Large intestine (tissue), 3 donors: ENCODE measurements around the gene ANKDD1B. TPM values are rescaled to one million over a fixed set of nuclear protein-coding genes. Genes with fewer than 3 reads are reported as not detected.
"Not testable (repeated sequence)": the region's sequence is repeated elsewhere in the genome, so short reads cannot be mapped to it uniquely, and the experiment has no call there.

Source experiments
- DNase-seq, 2 donors: peaks; one replicate each; pipeline versions ENCODE4 v3.0.0 to v3.0.0-alpha.2; 2013
- H3K27ac ChIP-seq: one replicate; pipeline ENCODE4 v1.5.1; 2013; ENCODE audit warnings: low read length
- H3K27me3 ChIP-seq: 2 replicates; pipeline ENCODE4 v1.6.1; 2013; ENCODE audit warnings: low read length; ENCODE audit not compliant: control insufficient read depth, insufficient read depth
- H3K36me3 ChIP-seq: 2 replicates; pipeline ENCODE4 v1.6.1; 2013; ENCODE audit warnings: low read length; ENCODE audit not compliant: control insufficient read depth, insufficient read depth
- H3K4me1 ChIP-seq: one replicate; pipeline ENCODE4 v1.6.1; 2013; ENCODE audit warnings: low read length; ENCODE audit not compliant: control insufficient read depth, insufficient read depth
- H3K4me3 ChIP-seq: one replicate; pipeline ENCODE4 v1.5.1; 2013; ENCODE audit warnings: low read length
- H3K9me3 ChIP-seq: one replicate; pipeline ENCODE4 v1.6.1; 2013; ENCODE audit warnings: mild to moderate bottlenecking, low read depth, low read length, moderate library complexity; ENCODE audit not compliant: control insufficient read depth
- WGBS: methylation state at CpG from one replicate; pipeline ENCODE4 v1.1.5; 2013; ENCODE audit warnings: low lambda C conversion rate; ENCODE audit not compliant: insufficient coverage; 5-methylcytosine and 5-hydroxymethylcytosine counted together
- polyA plus RNA-seq: library from polyadenylated mRNA; unstranded; fragments of 120-200 nt; gene quantifications from one replicate; pipeline ENCODE4 v1.2.1, GENCODE V29; 2013

The ANKDD1B gene
- polyA plus RNA-seq, 1 donor = 18.1 TPM

DNA sequence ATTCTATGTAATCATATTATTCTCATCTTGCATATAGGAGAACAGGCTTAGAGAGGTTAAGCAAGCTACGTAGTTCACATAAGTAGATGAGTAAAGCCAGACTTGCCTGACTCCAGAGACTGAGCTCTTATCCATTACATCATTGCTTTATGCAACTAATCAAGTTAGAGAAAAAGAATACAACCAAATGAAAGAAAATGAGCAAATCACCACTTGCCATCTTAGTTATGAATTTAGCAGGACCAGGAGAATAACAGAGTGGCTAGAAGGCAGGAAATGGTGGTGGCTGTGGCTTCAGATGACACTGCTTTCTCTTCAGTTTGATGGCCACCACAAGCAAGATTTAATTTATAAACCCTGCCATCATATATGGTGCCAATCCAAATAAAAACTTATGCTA, 79.4 kb downstream of the ANKDD1B start:
- H3K27me3 ChIP-seq = no peaks in the 10 kb centered on the region
- H3K36me3 ChIP-seq = peaks cover 19% of the 10 kb centered on the region
- H3K9me3 ChIP-seq = no peaks in the 10 kb centered on the region
- H3K4me1 ChIP-seq = no peaks in the 10 kb centered on the region
- no peak overlapping the region for H3K27ac ChIP-seq
- 100% methylated on average over 1 of the region's 1 CpG for WGBS
- no peak overlapping the region for H3K4me3 ChIP-seq
- no peak for DNase-seq

DNA sequence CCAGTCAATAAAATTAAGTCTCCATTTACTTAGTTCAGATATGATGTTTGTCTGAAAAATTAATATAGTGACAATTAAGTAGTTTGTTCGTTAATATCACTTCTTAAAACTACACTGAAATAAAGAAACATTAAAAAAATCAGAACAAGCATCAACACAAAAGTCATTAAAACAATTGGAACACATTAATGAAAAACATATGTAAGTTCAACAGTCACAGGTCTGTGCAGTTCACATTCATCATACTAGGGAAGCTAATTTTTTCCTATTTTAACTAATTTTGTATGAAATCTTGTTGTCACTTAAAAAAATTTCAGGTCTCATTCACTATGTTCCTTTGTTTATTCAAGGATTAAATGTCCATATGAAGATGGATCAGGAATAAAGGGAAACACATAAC, 83.5 kb downstream of the ANKDD1B start:
- no peaks in the 10 kb centered on the region for H3K4me1 ChIP-seq
- DNase-seq = no peak
- no peaks in the 10 kb centered on the region for H3K9me3 ChIP-seq
- H3K27me3 ChIP-seq = no peaks in the 10 kb centered on the region
- H3K27ac ChIP-seq = no peak overlapping the region
- H3K36me3 ChIP-seq = peaks cover 14% of the 10 kb centered on the region
- no peak overlapping the region for H3K4me3 ChIP-seq
- WGBS = 78% methylated on average over 1 of the region's 1 CpG

DNA sequence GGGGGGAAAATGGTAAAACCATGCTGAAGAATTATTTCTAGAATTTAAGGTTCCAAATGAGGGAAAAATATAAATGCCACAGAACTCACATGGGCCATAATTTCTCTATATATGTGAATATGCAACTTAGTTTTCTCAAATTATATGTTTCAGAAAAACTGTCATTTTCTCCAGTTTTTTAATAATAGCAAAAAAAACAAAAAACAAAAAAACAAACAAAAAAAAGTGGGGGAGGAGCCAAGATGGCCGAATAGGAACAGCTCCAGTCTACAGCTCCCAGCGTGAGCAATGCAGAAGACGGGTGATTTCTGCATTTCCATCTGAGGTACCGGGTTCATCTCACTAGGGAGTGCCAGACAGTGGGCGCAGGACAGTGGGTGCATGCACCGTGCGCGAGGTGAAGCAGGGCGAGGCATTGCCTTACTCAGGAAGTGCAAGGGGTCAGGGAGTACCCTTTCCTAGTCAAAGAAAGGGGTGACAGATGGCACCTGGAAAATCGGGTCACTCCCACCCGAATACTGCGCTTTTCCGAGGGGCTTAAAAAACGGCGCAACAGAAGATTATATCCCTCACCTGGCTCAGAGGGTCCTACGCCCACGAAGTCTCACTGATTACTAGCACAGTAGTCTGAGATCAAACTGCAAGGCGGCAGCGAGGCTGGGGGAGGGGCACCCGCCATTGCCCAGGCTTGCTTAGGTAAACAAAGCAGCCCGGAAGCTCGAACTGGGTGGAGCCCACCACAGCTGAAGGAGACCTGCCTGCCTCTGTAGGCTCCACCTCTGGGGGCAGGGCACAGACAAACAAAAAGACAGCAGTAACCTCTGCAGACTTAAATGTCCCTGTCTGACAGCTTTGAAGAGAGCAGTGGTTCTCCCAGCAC, 84.5 kb downstream of the ANKDD1B start:
- not testable (repeated sequence) for H3K27ac ChIP-seq, H3K4me1 ChIP-seq, H3K27me3 ChIP-seq, H3K36me3 ChIP-seq, H3K9me3 ChIP-seq, H3K4me3 ChIP-seq, DNase-seq
- no CpG with 5 or more reads among the region's 22 CpGs for WGBS

DNA sequence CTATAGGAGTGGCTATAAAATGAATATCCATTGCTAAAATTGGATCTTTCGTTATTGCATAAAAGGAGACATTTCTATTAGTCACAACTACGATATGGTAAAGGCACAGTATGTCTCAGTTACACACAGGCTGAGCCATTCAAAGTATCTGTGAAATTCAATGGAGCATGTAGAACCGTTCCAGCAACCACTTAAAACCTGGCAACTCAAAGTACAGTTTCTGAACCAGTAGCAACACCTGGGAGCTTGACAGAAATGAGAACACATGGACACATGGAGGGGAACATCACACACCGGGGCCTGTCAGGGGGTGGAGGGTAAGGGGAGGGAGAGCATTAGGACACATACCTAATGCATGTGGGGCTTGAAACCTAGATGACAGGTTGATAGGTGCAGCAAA, 90.6 kb downstream of the ANKDD1B start:
- no peak overlapping the region for H3K4me3 ChIP-seq
- WGBS = no CpG with 5 or more reads among the region's 4 CpGs
- no peak for DNase-seq
- peaks cover 9% of the 10 kb centered on the region for H3K36me3 ChIP-seq
- no peaks in the 10 kb centered on the region for H3K27me3 ChIP-seq
- H3K9me3 ChIP-seq = no peaks in the 10 kb centered on the region
- H3K27ac ChIP-seq = no peak overlapping the region
- H3K4me1 ChIP-seq = peaks cover 2% of the 10 kb centered on the region

DNA sequence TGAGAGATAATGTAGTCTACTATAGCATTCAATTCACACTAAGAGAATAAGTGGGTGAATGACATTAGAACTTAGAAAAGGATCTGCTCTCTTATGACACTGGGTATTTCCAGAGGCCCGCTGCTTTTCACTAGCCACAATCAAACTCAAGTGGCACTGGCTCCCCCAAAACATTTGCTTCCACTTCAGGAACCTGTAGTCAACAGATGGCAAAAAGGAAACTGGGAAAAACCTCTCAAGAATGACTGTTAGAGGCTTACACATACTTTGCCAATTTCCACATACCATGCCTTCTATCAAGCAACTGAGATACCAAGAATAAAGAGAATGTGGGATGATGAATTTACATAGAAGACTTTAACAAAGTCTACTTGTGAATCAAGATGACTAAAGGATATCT, 94.8 kb downstream of the ANKDD1B start:
- Histone ChIP-seq H3K27me3 (no peaks in the 10 kb centered on the region), H3K4me1 (peaks cover 2% of the 10 kb centered on the region), H3K9me3 (no peaks in the 10 kb centered on the region), H3K4me3 (no peak overlapping the region), H3K27ac (no peak overlapping the region), H3K36me3 (peaks cover 16% of the 10 kb centered on the region)
- WGBS = no CpG with 5 or more reads among the region's 1 CpG
- no peak for DNase-seq

DNA sequence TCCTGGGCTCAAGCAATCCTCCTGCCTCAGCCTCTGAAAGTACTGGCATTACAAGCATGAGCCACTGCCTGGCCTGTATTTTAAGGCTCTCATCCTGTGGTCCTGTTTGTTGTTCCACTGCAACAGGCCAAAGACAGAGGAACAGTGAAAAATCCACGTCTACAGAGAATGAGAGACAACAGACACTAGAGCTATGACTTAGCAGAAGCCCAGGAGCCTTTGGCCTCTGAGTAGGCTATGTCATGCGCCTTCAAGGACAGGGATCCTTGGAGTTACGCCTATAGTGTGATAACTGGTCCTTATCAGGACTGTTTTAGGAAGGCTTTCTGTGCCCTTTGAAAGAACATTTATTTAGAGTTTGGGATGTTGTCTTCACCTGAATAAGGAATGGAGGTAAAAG, 95.5 kb downstream of the ANKDD1B start:
- H3K27me3 ChIP-seq = no peaks in the 10 kb centered on the region
- H3K27ac ChIP-seq = peak overlapping the region; percentile 9
- no peak overlapping the region for H3K4me3 ChIP-seq
- H3K4me1 ChIP-seq = peaks cover 2% of the 10 kb centered on the region
- WGBS = no CpG with 5 or more reads among the region's 3 CpGs
- peaks cover 17% of the 10 kb centered on the region for H3K36me3 ChIP-seq
- DNase-seq = peak in 1 of 2 donors; percentile 24
- H3K9me3 ChIP-seq = no peaks in the 10 kb centered on the region

DNA sequence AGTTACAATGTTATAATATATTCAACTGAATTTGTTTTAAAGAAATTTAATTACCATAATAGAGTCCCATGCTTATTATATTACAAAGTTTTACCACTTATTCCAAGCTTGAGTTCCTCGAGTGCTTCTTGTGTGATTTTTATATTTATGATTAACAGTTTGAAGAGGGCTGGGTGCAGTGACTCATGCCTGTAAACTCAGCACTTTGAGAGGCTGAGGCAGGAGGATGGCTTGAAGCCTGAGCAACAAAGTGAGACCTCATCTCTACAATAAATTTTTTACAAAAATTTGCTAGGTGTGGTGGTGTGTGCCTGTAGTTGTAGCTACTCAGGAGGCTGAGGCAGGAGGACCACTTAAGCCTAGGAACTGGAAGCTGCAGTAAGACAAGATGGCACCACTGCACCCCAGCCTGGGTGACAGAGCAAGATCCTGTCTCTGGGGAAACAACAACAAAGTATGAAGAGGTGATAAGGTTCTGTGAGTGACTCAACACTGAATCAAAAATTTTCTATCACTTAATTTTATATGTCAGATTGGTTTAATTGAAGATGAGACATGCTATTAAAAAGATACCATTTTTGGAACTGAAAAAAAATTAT, 96.8 kb downstream of the ANKDD1B start:
- no CpG with 5 or more reads among the region's 1 CpG for WGBS
- Histone ChIP-seq H3K4me3 (no peak overlapping the region), H3K36me3 (peaks cover 9% of the 10 kb centered on the region), H3K27me3 (no peaks in the 10 kb centered on the region), H3K4me1 (peaks cover 2% of the 10 kb centered on the region), H3K27ac (no peak overlapping the region), H3K9me3 (no peaks in the 10 kb centered on the region)
- DNase-seq = no peak

DNA sequence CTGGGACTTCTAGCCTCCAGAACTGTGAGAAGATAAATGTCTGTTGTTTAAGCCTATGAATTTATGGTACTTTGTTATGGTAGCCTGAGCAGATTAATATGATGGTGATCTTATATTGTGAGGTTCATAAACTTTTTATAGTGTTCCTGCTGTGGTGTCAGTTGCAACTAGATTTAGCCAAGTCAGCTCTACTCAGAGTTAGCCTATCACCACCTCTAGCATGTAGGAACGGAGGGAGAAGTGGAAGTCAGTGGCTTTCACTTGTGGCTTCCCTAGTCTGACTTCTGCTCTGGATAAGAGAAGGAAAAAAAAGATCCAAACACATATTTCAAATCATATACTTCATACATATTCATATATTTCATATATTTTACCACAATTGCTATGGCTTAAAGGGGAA, 99.4 kb downstream of the ANKDD1B start:
- peaks cover 9% of the 10 kb centered on the region for H3K36me3 ChIP-seq
- no CpG with 5 or more reads among the region's 1 CpG for WGBS
- no peaks in the 10 kb centered on the region for H3K27me3 ChIP-seq
- H3K4me1 ChIP-seq = peaks cover 2% of the 10 kb centered on the region
- no peaks in the 10 kb centered on the region for H3K9me3 ChIP-seq
- H3K27ac ChIP-seq = no peak overlapping the region
- H3K4me3 ChIP-seq = no peak overlapping the region
- DNase-seq = no peak

DNA sequence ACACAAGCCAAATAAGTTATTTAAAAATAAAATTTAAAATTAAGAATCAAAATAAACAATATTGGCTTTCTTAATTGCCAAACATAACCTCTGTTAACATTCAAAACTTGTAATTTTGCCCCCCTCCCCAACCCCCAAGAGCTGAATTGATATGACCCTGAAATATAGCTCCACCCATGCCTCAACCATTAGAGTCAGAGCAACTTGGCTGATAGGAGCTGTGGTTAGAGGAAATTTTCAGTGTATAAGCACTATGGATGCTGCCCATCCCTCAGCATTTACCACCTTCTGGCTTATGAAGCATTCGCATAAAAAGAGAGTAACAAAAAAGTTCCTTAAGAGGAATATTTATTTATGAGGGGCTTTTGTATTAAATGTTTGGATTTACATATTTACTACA, 99.9 kb downstream of the ANKDD1B start:
- Histone ChIP-seq H3K9me3 (no peaks in the 10 kb centered on the region), H3K27me3 (no peaks in the 10 kb centered on the region), H3K27ac (no peak overlapping the region), H3K36me3 (peaks cover 9% of the 10 kb centered on the region), H3K4me1 (peaks cover 4% of the 10 kb centered on the region), H3K4me3 (no peak overlapping the region)
- no peak for DNase-seq
- WGBS = no CpG with 5 or more reads among the region's 1 CpG

DNA sequence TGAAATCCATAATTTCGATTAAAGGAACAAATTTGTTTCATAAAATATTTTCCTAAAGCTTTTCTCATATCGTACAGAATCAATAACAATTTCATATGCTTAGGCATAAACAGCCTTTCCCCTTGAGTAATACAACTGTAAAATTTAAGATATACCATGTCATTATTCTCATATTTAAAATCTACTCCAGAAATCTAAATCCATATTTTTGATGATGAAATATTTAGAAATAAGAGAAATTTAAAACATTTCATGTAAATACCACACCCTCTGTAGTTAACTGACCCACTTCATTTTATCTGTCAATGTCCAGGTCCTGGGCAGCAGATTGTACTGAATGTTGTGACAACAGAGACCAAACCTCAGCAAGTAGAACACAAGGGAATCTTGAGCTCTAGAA, 100.8 kb downstream of the ANKDD1B start:
- Histone ChIP-seq H3K4me3 (no peak overlapping the region), H3K36me3 (peaks cover 9% of the 10 kb centered on the region), H3K27me3 (no peaks in the 10 kb centered on the region), H3K9me3 (no peaks in the 10 kb centered on the region), H3K27ac (no peak overlapping the region), H3K4me1 (peaks cover 2% of the 10 kb centered on the region)
- no peak for DNase-seq
- WGBS = 93% methylated on average over 2 of the region's 2 CpGs

DNA sequence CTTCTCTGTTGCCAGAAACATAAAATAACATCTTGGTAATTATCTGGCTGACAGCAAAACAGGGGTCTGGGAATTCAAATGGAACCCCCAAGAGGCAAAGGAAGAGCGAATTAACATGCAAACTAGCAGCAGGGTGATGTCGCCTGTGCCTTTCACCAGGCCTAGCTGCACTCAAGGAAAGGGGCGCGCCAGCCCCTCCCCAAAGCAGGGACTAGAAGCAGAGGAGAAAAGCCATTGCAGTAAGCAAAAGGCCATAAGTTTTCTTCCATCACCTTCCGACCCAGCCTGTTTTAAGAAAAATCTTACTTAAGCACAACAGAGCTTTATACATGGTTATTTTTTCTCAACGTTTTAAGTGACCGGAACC, 105.4 kb downstream of the ANKDD1B start:
- H3K4me3 ChIP-seq = peak overlapping the region; percentile 85
- peaks cover 2% of the 10 kb centered on the region for H3K4me1 ChIP-seq
- no peaks in the 10 kb centered on the region for H3K9me3 ChIP-seq
- H3K36me3 ChIP-seq = no peaks in the 10 kb centered on the region
- peaks cover 8% of the 10 kb centered on the region for H3K27me3 ChIP-seq
- WGBS = 0% methylated on average over 1 of the region's 7 CpGs
- no peak for DNase-seq
- peak overlapping the region; percentile 80 for H3K27ac ChIP-seq
